HepG2 (cell line): ENCODE measurements around the gene GDF15. TPM values are rescaled to one million over a fixed set of nuclear protein-coding genes. Genes with fewer than 3 reads are reported as not detected.

Experiments
- ATF1 ChIP-seq: IDR thresholded peaks from 2 replicates; pipeline ENCODE4 v1.6.1; 2016; ENCODE audit warnings: mild to moderate bottlenecking, control low read depth
- CSRNP1 ChIP-seq: sonication (generic); formaldehyde crosslinking; IDR thresholded peaks from 2 replicates; pipeline ENCODE4 v1.8.1; 2023; ENCODE audit warnings: mild to moderate bottlenecking, missing genetic modification reagents
- EEA1 ChIP-seq: sonication (generic); formaldehyde crosslinking; IDR thresholded peaks from 2 replicates; pipeline ENCODE4 v1.5.1; 2020; ENCODE audit warnings: mild to moderate bottlenecking, missing genetic modification reagents, borderline replicate concordance
- ELF1 ChIP-seq: sonication (generic); formaldehyde crosslinking; IDR thresholded peaks from 2 replicates; pipeline ENCODE4 v1.4.0; 2020; ENCODE audit warnings: missing genetic modification reagents
- ELF3 ChIP-seq: IDR thresholded peaks from 2 replicates; pipeline ENCODE4 v1.6.1; 2016; ENCODE audit warnings: missing genetic modification reagents, missing compliant biosample characterization
- ETV6 ChIP-seq: sonication (generic); formaldehyde crosslinking; conservative IDR thresholded peaks from 2 replicates; pipeline ENCODE4 v1.4.0; 2020; ENCODE audit warnings: missing genetic modification reagents
- HDAC2 ChIP-seq: sonication (generic); formaldehyde crosslinking; IDR thresholded peaks from 2 replicates; pipeline ENCODE4 v1.4.0; 2020; ENCODE audit warnings: missing genetic modification reagents
- HNRNPK ChIP-seq: fragments of 200-400 bp; formaldehyde crosslinking; IDR thresholded peaks from 2 replicates; pipeline ENCODE4 v1.6.1; 2018; ENCODE audit warnings: low read length, low read depth, moderate library complexity, mild to moderate bottlenecking; ENCODE audit not compliant: poor library complexity, severe bottlenecking
- HOXA3 ChIP-seq: sonication (generic); formaldehyde crosslinking; IDR thresholded peaks from 2 replicates; pipeline ENCODE4 v1.5.0; 2020; ENCODE audit warnings: missing genetic modification reagents
- HOXA9 ChIP-seq: sonication (generic); formaldehyde crosslinking; IDR thresholded peaks from 2 replicates; pipeline ENCODE4 v1.8.1; 2022; ENCODE audit warnings: missing genetic modification reagents, mild to moderate bottlenecking, moderate library complexity, borderline replicate concordance
- KDM5B ChIP-seq: sonication (generic); formaldehyde crosslinking; IDR thresholded peaks from 2 replicates; pipeline ENCODE4 v1.4.0; 2020; ENCODE audit warnings: missing genetic modification reagents, mild to moderate bottlenecking, borderline replicate concordance
- MYNN ChIP-seq: sonication (generic); formaldehyde crosslinking; IDR thresholded peaks from 2 replicates; pipeline ENCODE4 v1.4.0; 2020; ENCODE audit warnings: mild to moderate bottlenecking, low read depth, missing genetic modification reagents
- NFE2 ChIP-seq: sonication (generic); formaldehyde crosslinking; IDR thresholded peaks from 2 replicates; pipeline ENCODE4 v1.4.0; 2020; ENCODE audit warnings: missing genetic modification reagents
- PITX1 ChIP-seq: sonication (generic); formaldehyde crosslinking; IDR thresholded peaks from 2 replicates; pipeline ENCODE4 v1.5.1; 2020; ENCODE audit warnings: mild to moderate bottlenecking, missing genetic modification reagents
- RFXAP ChIP-seq: sonication (generic); formaldehyde crosslinking; IDR thresholded peaks from 2 replicates; pipeline ENCODE4 v1.4.0; 2020; ENCODE audit warnings: missing genetic modification reagents, borderline replicate concordance
- SP5 ChIP-seq: IDR thresholded peaks from 2 replicates; pipeline ENCODE4 v1.6.1; 2016; ENCODE audit warnings: low read depth, borderline replicate concordance
- SRF ChIP-seq: IDR thresholded peaks from 2 replicates; pipeline ENCODE4 v1.6.1; 2011; ENCODE audit warnings: mild to moderate bottlenecking, low read depth, low read length, moderate library complexity
- TMF1 ChIP-seq: sonication (generic); formaldehyde crosslinking; IDR thresholded peaks from 2 replicates; pipeline ENCODE4 v1.8.1; 2022; ENCODE audit warnings: low read depth, missing genetic modification reagents
- U2AF2 ChIP-seq: fragments of 200-400 bp; formaldehyde crosslinking; IDR thresholded peaks from 2 replicates; pipeline ENCODE4 v1.6.1; 2017; ENCODE audit warnings: low read depth, mild to moderate bottlenecking, low read length
- XRCC5 ChIP-seq: fragments of 200-400 bp; formaldehyde crosslinking; optimal IDR thresholded peaks from 2 replicates; pipeline ENCODE3; 2017; ENCODE audit warnings: mild to moderate bottlenecking, low read length
- ZBTB38 ChIP-seq: sonication (generic); formaldehyde crosslinking; IDR thresholded peaks from 2 replicates; pipeline ENCODE4 v1.5.1; 2020; ENCODE audit warnings: mild to moderate bottlenecking, missing genetic modification reagents
- ZNF12 ChIP-seq: sonication (generic); formaldehyde crosslinking; IDR thresholded peaks from 2 replicates; pipeline ENCODE4 v1.5.0; 2020; ENCODE audit warnings: missing genetic modification reagents
- ZNF260 ChIP-seq: sonication (generic); formaldehyde crosslinking; IDR thresholded peaks from 2 replicates; pipeline ENCODE4 v1.4.0; 2020; ENCODE audit warnings: missing genetic modification reagents, low read depth, mild to moderate bottlenecking, borderline replicate concordance
- ZNF296 ChIP-seq: sonication (generic); formaldehyde crosslinking; conservative IDR thresholded peaks from 2 replicates; pipeline ENCODE4 v1.5.0; 2020; ENCODE audit warnings: mild to moderate bottlenecking, missing genetic modification reagents
- ZNF468 ChIP-seq: sonication (generic); formaldehyde crosslinking; IDR thresholded peaks from 2 replicates; pipeline ENCODE4 v1.8.0; 2022; ENCODE audit warnings: mild to moderate bottlenecking, moderate library complexity, missing genetic modification reagents
- ZNF557 ChIP-seq: sonication (generic); formaldehyde crosslinking; IDR thresholded peaks from 2 replicates; pipeline ENCODE4 v1.4.0; 2020; ENCODE audit warnings: missing genetic modification reagents
- ZNF619 ChIP-seq: sonication (generic); formaldehyde crosslinking; IDR thresholded peaks from 2 replicates; pipeline ENCODE4 v1.4.0; 2020; ENCODE audit warnings: mild to moderate bottlenecking, missing genetic modification reagents
- ZNF652 ChIP-seq: IDR thresholded peaks from 2 replicates; pipeline ENCODE4 v1.6.1; 2016; ENCODE audit warnings: low read depth, borderline replicate concordance
- ZNF850 ChIP-seq: sonication (generic); formaldehyde crosslinking; conservative IDR thresholded peaks from 2 replicates; pipeline ENCODE4 v1.9.0; 2021; ENCODE audit warnings: mild to moderate bottlenecking, missing genetic modification reagents
- ZNF879 ChIP-seq: sonication (generic); formaldehyde crosslinking; IDR thresholded peaks from 2 replicates; pipeline ENCODE4 v1.8.1; 2023; ENCODE audit warnings: missing genetic modification reagents
- polyA plus RNA-seq, 8 experiments: library from polyadenylated mRNA; depleted of rRNA in 3 of 8; stranded (reverse) in 7 of 8; unstranded in 1 of 8; fragments of >200 nt; fragmentation: Illumina TruSeq in 4 of 8; extraction: Trizol in 4 of 8; gene quantifications; 2 replicates each; pipeline versions ENCODE4 v1.2.1 to v1.2.3, GENCODE V29; 2011 to 2016; ENCODE audit warnings: low read depth in 4 of 8, missing spikeins in 1 of 8, mixed read lengths in 1 of 8; ENCODE audit not compliant: insufficient read depth in 1 of 8
- total RNA-seq, 5 experiments: library from RNA; depleted of rRNA; stranded (reverse); fragments of >200 nt; fragmentation: Illumina TruSeq; extraction: Trizol; gene quantifications; 2 replicates each; pipeline ENCODE4 v1.2.3, GENCODE V29; 2016; ENCODE audit warnings: low read depth in 1 of 5

Gene GDF15
- total and polyA plus RNA-seq, 2 of the 13 experiments (the other 11 are each of a cell fraction or from before 2014, with no cell fraction given): 146 to 422 TPM

- TF ChIP-seq PITX1: no peak
- no peak for TF ChIP-seq HNRNPK
- TF ChIP-seq ZNF296 (CRISPR knock-in tag): no peak
- TF ChIP-seq ZNF468 (CRISPR knock-in tag): no peak
- TF ChIP-seq ELF3: peak; percentile 44; the same call in 1 of the 2 replicates
- TF ChIP-seq RFXAP (CRISPR knock-in tag): no peak
- 0 out of 2 replicates have a peak, but pooled peaks have one; percentile 24 for TF ChIP-seq HOXA9 (CRISPR knock-in tag)
- no peak for TF ChIP-seq ZNF12 (CRISPR knock-in tag)
- TF ChIP-seq ZNF260: no peak
- no peak; the same call in 1 of the 2 replicates for TF ChIP-seq ZNF652
- no peak for TF ChIP-seq ELF1
- no peak for TF ChIP-seq ETV6
- TF ChIP-seq CSRNP1 (CRISPR knock-in tag): peak; percentile 73; the same call in 1 of the 2 replicates
- peak; percentile 68; the same call in 1 of the 2 replicates for TF ChIP-seq HDAC2 (CRISPR knock-in tag)
- TF ChIP-seq ZNF879: no peak
- no peak for TF ChIP-seq ZNF619 (CRISPR knock-in tag)
- TF ChIP-seq MYNN (CRISPR knock-in tag): no peak
- TF ChIP-seq EEA1: no peak
- no peak; the same call in 1 of the 2 replicates for TF ChIP-seq KDM5B (CRISPR knock-in tag)
- TF ChIP-seq U2AF2: no peak
- TF ChIP-seq SRF: no peak
- no peak for TF ChIP-seq ZNF557
- TF ChIP-seq ZBTB38 (CRISPR knock-in tag): peak; percentile 65; the same call in 1 of the 2 replicates
- TF ChIP-seq NFE2: 0 out of 2 replicates have a peak, but pooled peaks have one; percentile 18
- TF ChIP-seq SP5 (CRISPR knock-in tag): no peak
- TF ChIP-seq ZNF850 (CRISPR knock-in tag): no peak
- TF ChIP-seq HOXA3 (CRISPR knock-in tag): no peak; the same call in 1 of the 2 replicates
- TF ChIP-seq XRCC5: no peak
- TF ChIP-seq ATF1 (CRISPR knock-in tag): no peak
- peak; percentile 80 for TF ChIP-seq TMF1 (CRISPR knock-in tag)
These were observed 10.7 kb downstream of the GDF15 start (continued) for GRCh38 chr19:18396471-18397241.
